HepG2 (cell line): ENCODE results near the gene PEF1. TPM values are rescaled to one million over a fixed set of nuclear protein-coding genes. Genes with fewer than 3 reads are reported as not detected.

Source experiments
- IKZF4 ChIP-seq: sonication (generic); formaldehyde crosslinking; IDR thresholded peaks from 2 replicates; pipeline ENCODE4 v1.5.1; 2020; ENCODE audit warnings: borderline replicate concordance, mild to moderate bottlenecking, low read depth, missing genetic modification reagents; ENCODE audit errors: not compliant biosample characterization
- RARG ChIP-seq: sonication (generic); formaldehyde crosslinking; IDR thresholded peaks from 2 replicates; pipeline ENCODE4 v1.4.0; 2020; ENCODE audit warnings: low read depth, mild to moderate bottlenecking, missing genetic modification reagents
- REXO4 ChIP-seq: sonication (generic); formaldehyde crosslinking; IDR thresholded peaks from 2 replicates; pipeline ENCODE4 v1.8.0; 2022; ENCODE audit warnings: missing genetic modification reagents, mild to moderate bottlenecking, borderline replicate concordance
- SRF ChIP-seq: IDR thresholded peaks from 2 replicates; pipeline ENCODE4 v1.6.1; 2011; ENCODE audit warnings: mild to moderate bottlenecking, low read depth, low read length, moderate library complexity
- ZNF713 ChIP-seq: sonication (generic); formaldehyde crosslinking; IDR thresholded peaks from 2 replicates; pipeline ENCODE4 v1.4.0; 2020; ENCODE audit warnings: mild to moderate bottlenecking, missing genetic modification reagents
- polyA plus RNA-seq, 8 experiments: library from polyadenylated mRNA; depleted of rRNA in 3 of 8; stranded (reverse) in 7 of 8; unstranded in 1 of 8; fragments of >200 nt; fragmentation: Illumina TruSeq in 4 of 8; extraction: Trizol in 4 of 8; gene quantifications; 2 replicates each; pipeline versions ENCODE4 v1.2.1 to v1.2.3, GENCODE V29; 2011 to 2016; ENCODE audit warnings: low read depth in 4 of 8, missing spikeins in 1 of 8, mixed read lengths in 1 of 8; ENCODE audit not compliant: insufficient read depth in 1 of 8
- total RNA-seq, 5 experiments: library from RNA; depleted of rRNA; stranded (reverse); fragments of >200 nt; fragmentation: Illumina TruSeq; extraction: Trizol; gene quantifications; 2 replicates each; pipeline ENCODE4 v1.2.3, GENCODE V29; 2016; ENCODE audit warnings: low read depth in 1 of 5
- TF ChIP-seq, protein P1 (sequence below): sonication (generic); formaldehyde crosslinking; IDR thresholded peaks from 2 replicates; pipeline ENCODE4 v1.4.0; 2020; ENCODE audit warnings: missing genetic modification reagents
- TF ChIP-seq, protein P2 (sequence below): sonication (generic); formaldehyde crosslinking; IDR thresholded peaks from 2 replicates; pipeline ENCODE4 v1.4.0; 2020; ENCODE audit warnings: mild to moderate bottlenecking, missing genetic modification reagents

The PEF1 gene
- total and polyA plus RNA-seq, 2 of the 13 experiments (the other 11 are each of a cell fraction or from before 2014, with no cell fraction given), result 57.1 to 57.8 TPM

DNA sequence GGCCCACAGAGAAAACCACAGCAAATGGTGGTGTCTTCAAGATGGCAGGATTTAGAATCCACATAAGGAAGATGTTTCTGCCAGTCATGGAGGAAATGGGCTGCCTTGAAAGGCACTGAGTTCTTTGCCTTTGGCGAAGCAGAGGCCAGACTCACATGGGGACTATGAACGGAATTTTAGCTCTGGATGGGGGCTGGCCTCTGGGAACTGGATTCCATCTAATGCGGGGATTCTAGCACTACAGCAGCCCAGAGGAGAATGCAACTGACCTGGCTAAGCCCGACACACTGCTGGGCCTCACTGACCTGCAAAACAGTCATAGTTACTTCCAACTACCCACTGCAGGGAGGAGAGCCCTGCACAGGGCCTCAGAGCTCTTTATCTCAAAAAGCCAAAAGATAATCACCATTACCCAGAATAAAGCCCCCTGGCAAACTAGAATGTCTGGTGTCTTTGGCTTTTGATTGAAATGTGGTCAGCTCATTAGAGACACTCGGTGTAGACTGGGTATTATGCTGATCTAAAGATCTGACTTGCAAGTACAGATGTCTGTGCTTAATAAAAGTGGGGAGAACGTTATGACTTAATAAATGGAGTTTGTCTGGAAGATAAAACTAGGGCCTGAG lies 15.6 kb downstream of the PEF1 start (continued):
- TF ChIP-seq, protein P1, sequence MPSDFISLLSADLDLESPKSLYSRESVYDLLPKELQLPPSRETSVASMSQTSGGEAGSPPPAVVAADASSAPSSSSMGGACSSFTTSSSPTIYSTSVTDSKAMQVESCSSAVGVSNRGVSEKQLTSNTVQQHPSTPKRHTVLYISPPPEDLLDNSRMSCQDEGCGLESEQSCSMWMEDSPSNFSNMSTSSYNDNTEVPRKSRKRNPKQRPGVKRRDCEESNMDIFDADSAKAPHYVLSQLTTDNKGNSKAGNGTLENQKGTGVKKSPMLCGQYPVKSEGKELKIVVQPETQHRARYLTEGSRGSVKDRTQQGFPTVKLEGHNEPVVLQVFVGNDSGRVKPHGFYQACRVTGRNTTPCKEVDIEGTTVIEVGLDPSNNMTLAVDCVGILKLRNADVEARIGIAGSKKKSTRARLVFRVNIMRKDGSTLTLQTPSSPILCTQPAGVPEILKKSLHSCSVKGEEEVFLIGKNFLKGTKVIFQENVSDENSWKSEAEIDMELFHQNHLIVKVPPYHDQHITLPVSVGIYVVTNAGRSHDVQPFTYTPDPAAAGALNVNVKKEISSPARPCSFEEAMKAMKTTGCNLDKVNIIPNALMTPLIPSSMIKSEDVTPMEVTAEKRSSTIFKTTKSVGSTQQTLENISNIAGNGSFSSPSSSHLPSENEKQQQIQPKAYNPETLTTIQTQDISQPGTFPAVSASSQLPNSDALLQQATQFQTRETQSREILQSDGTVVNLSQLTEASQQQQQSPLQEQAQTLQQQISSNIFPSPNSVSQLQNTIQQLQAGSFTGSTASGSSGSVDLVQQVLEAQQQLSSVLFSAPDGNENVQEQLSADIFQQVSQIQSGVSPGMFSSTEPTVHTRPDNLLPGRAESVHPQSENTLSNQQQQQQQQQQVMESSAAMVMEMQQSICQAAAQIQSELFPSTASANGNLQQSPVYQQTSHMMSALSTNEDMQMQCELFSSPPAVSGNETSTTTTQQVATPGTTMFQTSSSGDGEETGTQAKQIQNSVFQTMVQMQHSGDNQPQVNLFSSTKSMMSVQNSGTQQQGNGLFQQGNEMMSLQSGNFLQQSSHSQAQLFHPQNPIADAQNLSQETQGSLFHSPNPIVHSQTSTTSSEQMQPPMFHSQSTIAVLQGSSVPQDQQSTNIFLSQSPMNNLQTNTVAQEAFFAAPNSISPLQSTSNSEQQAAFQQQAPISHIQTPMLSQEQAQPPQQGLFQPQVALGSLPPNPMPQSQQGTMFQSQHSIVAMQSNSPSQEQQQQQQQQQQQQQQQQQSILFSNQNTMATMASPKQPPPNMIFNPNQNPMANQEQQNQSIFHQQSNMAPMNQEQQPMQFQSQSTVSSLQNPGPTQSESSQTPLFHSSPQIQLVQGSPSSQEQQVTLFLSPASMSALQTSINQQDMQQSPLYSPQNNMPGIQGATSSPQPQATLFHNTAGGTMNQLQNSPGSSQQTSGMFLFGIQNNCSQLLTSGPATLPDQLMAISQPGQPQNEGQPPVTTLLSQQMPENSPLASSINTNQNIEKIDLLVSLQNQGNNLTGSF (CRISPR knock-in tag), result no peak
- TF ChIP-seq SRF (no peak), RARG (CRISPR knock-in tag) (no peak), ZNF713 (CRISPR knock-in tag) (no peak), REXO4 (no peak), IKZF4 (no peak)
- TF ChIP-seq, protein P2, sequence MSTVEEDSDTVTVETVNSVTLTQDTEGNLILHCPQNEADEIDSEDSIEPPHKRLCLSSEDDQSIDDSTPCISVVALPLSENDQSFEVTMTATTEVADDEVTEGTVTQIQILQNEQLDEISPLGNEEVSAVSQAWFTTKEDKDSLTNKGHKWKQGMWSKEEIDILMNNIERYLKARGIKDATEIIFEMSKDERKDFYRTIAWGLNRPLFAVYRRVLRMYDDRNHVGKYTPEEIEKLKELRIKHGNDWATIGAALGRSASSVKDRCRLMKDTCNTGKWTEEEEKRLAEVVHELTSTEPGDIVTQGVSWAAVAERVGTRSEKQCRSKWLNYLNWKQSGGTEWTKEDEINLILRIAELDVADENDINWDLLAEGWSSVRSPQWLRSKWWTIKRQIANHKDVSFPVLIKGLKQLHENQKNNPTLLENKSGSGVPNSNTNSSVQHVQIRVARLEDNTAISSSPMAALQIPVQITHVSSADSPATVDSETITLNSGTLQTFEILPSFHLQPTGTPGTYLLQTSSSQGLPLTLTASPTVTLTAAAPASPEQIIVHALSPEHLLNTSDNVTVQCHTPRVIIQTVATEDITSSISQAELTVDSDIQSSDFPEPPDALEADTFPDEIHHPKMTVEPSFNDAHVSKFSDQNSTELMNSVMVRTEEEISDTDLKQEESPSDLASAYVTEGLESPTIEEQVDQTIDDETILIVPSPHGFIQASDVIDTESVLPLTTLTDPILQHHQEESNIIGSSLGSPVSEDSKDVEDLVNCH, result no peak
